Measurements from ENCODE around the gene UBE2K.

UBE2K gene

DNA sequence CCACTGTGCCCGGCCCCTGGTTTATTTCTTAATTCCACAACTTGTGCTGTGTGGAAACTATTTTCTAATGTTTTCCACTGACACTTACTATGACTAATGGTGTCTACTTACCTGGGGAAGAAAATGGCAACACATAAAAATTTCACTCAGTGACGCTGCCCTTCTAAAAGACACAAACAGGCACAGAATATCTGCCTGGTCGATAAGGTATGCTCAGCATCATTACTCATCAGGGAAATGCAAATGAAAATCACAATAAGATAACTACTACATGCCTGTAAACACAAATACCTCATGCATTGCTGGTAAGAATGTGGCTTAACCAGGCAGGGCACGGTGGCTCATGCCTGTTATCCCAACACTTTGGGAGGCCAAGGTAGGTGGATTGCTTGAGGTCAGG is 61.6 kb downstream of the UBE2K start:
- ChIA-PET POLR2A (no interaction called here), CTCF (no interaction called here)
- H3K27ac ChIP-seq (ENCODE audit: extremely low read depth, low read depth, low read length): no peak overlapping the region
- H3K4me3 ChIP-seq (ENCODE audit: low read depth, low read length): no peak overlapping the region
- TF ChIP-seq, protein P1, sequence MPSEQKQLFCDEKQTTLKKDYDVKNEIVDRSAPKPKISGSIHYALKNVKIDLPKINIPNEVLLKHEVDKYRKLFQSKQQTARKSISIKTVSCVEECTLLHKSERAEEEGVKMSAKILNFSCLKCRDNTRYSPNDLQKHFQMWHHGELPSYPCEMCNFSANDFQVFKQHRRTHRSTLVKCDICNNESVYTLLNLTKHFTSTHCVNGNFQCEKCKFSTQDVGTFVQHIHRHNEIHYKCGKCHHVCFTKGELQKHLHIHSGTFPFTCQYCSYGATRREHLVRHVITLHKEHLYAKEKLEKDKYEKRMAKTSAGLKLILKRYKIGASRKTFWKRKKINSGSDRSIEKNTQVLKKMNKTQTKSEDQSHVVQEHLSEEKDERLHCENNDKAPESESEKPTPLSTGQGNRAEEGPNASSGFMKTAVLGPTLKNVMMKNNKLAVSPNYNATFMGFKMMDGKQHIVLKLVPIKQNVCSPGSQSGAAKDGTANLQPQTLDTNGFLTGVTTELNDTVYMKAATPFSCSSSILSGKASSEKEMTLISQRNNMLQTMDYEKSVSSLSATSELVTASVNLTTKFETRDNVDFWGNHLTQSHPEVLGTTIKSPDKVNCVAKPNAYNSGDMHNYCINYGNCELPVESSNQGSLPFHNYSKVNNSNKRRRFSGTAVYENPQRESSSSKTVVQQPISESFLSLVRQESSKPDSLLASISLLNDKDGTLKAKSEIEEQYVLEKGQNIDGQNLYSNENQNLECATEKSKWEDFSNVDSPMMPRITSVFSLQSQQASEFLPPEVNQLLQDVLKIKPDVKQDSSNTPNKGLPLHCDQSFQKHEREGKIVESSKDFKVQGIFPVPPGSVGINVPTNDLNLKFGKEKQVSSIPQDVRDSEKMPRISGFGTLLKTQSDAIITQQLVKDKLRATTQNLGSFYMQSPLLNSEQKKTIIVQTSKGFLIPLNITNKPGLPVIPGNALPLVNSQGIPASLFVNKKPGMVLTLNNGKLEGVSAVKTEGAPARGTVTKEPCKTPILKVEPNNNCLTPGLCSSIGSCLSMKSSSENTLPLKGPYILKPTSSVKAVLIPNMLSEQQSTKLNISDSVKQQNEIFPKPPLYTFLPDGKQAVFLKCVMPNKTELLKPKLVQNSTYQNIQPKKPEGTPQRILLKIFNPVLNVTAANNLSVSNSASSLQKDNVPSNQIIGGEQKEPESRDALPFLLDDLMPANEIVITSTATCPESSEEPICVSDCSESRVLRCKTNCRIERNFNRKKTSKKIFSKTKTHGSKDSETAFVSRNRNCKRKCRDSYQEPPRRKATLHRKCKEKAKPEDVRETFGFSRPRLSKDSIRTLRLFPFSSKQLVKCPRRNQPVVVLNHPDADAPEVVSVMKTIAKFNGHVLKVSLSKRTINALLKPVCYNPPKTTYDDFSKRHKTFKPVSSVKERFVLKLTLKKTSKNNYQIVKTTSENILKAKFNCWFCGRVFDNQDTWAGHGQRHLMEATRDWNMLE (tag by site-specific recombination; conservative IDR thresholded peaks at IDR 0.05; ENCODE audit: low read depth): no peak
- TF ChIP-seq ZNF10 (tag by site-specific recombination; IDR thresholded peaks at IDR 0.05) (no peak), ZNF433 (tag by site-specific recombination; IDR thresholded peaks at IDR 0.05; ENCODE audit: low read depth) (no peak), ZNF785 (tag by site-specific recombination; IDR thresholded peaks at IDR 0.05) (no peak), ZXDB (tag by site-specific recombination; IDR thresholded peaks at IDR 0.05) (no peak), ZNF629 (tag by site-specific recombination; IDR thresholded peaks at IDR 0.05) (no peak), ZNF521 (tag by site-specific recombination; IDR thresholded peaks at IDR 0.05) (no peak), ZFP41 (tag by site-specific recombination; IDR thresholded peaks at IDR 0.05; ENCODE audit: borderline replicate concordance) (no peak), KLF9 (tag by site-specific recombination; IDR thresholded peaks at IDR 0.05; ENCODE audit: low read depth) (no peak)
- TF ChIP-seq, protein P2, sequence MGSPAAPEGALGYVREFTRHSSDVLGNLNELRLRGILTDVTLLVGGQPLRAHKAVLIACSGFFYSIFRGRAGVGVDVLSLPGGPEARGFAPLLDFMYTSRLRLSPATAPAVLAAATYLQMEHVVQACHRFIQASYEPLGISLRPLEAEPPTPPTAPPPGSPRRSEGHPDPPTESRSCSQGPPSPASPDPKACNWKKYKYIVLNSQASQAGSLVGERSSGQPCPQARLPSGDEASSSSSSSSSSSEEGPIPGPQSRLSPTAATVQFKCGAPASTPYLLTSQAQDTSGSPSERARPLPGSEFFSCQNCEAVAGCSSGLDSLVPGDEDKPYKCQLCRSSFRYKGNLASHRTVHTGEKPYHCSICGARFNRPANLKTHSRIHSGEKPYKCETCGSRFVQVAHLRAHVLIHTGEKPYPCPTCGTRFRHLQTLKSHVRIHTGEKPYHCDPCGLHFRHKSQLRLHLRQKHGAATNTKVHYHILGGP (tag by site-specific recombination; IDR thresholded peaks at IDR 0.05): no peak
- TF ChIP-seq, protein P3, sequence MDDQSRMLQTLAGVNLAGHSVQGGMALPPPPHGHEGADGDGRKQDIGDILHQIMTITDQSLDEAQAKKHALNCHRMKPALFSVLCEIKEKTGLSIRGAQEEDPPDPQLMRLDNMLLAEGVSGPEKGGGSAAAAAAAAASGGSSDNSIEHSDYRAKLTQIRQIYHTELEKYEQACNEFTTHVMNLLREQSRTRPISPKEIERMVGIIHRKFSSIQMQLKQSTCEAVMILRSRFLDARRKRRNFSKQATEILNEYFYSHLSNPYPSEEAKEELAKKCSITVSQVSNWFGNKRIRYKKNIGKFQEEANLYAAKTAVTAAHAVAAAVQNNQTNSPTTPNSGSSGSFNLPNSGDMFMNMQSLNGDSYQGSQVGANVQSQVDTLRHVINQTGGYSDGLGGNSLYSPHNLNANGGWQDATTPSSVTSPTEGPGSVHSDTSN (CRISPR knock-in tag; IDR thresholded peaks at IDR 0.05): no peak
- H3K36me3 ChIP-seq (ENCODE audit: control insufficient read depth in 2 of 2, insufficient read depth in 1 of 2, low read length in 2 of 2): peaks cover 17 to 61% of the 10 kb centered on the region in 2 experiments; a peak in 2 of 3 replicates
- H3K4me1 ChIP-seq (ENCODE audit: control insufficient read depth, insufficient read depth, low read length): no peaks in the 10 kb centered on the region
- no peaks in the 10 kb centered on the region for H3K9me3 ChIP-seq (ENCODE audit: control insufficient read depth, insufficient read depth, low read depth, low read length)

DNA sequence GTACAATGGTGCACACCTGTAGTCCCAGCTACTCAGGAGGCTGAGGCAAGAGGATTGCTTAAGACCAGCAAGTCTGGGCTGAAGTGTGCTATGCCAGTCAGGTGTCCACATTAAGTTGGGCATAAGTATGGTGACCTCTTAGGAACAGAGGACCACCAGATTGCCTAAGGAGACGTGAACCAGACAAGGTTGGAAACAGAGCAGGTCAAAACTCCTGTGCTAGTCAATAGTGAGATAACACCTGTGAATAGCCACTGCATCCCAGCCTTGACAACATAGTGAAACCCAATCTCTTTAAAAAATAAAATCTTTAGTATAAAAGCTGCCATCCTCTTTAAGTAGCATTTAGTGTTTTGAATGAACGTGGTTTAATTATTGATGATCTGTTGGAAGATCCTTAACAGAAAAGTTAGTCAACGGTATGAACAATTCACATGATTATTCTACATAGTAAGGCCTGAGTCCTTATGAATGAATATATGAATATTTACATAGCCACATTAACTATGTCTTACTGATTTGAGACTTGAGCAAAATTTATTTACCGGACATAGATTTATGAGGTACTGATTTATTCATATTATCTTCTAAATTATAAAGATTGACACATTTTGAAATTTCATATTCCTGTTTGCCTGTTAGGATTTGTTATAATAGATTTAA is 63.2 kb downstream of the UBE2K start:
- Histone ChIP-seq H3K9me3 (ENCODE audit: control insufficient read depth, insufficient read depth, low read depth, low read length) (no peaks in the 10 kb centered on the region), H3K4me1 (ENCODE audit: control insufficient read depth, insufficient read depth, low read length) (no peaks in the 10 kb centered on the region), H3K27ac (ENCODE audit: extremely low read depth, low read depth, low read length) (no peak overlapping the region), H3K4me3 (ENCODE audit: low read depth, low read length) (no peak overlapping the region), H3K36me3 (ENCODE audit: control insufficient read depth in 2 of 2, insufficient read depth in 1 of 2, low read length in 2 of 2) (peaks cover 17 to 61% of the 10 kb centered on the region in 2 experiments; a peak in 2 of 3 replicates)
- POLR2A ChIA-PET: no interaction called here
- CTCF ChIA-PET: no interaction called here
- TF ChIP-seq ZNF37A (tag by site-specific recombination; IDR thresholded peaks at IDR 0.05) (no peak), ZNF211 (tag by site-specific recombination; IDR thresholded peaks at IDR 0.05; ENCODE audit: low read depth) (no peak), IKZF3 (tag by site-specific recombination; IDR thresholded peaks at IDR 0.05) (no peak), ZFP69B (tag by site-specific recombination; IDR thresholded peaks at IDR 0.05) (no peak), ZNF157 (tag by site-specific recombination; IDR thresholded peaks at IDR 0.05) (no peak)
- TF ChIP-seq, protein P4, sequence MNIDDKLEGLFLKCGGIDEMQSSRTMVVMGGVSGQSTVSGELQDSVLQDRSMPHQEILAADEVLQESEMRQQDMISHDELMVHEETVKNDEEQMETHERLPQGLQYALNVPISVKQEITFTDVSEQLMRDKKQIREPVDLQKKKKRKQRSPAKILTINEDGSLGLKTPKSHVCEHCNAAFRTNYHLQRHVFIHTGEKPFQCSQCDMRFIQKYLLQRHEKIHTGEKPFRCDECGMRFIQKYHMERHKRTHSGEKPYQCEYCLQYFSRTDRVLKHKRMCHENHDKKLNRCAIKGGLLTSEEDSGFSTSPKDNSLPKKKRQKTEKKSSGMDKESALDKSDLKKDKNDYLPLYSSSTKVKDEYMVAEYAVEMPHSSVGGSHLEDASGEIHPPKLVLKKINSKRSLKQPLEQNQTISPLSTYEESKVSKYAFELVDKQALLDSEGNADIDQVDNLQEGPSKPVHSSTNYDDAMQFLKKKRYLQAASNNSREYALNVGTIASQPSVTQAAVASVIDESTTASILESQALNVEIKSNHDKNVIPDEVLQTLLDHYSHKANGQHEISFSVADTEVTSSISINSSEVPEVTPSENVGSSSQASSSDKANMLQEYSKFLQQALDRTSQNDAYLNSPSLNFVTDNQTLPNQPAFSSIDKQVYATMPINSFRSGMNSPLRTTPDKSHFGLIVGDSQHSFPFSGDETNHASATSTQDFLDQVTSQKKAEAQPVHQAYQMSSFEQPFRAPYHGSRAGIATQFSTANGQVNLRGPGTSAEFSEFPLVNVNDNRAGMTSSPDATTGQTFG (tag by site-specific recombination; IDR thresholded peaks at IDR 0.05; ENCODE audit: borderline replicate concordance): no peak
- TF ChIP-seq, protein P5, sequence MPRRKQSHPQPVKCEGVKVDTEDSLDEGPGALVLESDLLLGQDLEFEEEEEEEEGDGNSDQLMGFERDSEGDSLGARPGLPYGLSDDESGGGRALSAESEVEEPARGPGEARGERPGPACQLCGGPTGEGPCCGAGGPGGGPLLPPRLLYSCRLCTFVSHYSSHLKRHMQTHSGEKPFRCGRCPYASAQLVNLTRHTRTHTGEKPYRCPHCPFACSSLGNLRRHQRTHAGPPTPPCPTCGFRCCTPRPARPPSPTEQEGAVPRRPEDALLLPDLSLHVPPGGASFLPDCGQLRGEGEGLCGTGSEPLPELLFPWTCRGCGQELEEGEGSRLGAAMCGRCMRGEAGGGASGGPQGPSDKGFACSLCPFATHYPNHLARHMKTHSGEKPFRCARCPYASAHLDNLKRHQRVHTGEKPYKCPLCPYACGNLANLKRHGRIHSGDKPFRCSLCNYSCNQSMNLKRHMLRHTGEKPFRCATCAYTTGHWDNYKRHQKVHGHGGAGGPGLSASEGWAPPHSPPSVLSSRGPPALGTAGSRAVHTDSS (tag by site-specific recombination; IDR thresholded peaks at IDR 0.05): no peak
- TF ChIP-seq, protein P6, sequence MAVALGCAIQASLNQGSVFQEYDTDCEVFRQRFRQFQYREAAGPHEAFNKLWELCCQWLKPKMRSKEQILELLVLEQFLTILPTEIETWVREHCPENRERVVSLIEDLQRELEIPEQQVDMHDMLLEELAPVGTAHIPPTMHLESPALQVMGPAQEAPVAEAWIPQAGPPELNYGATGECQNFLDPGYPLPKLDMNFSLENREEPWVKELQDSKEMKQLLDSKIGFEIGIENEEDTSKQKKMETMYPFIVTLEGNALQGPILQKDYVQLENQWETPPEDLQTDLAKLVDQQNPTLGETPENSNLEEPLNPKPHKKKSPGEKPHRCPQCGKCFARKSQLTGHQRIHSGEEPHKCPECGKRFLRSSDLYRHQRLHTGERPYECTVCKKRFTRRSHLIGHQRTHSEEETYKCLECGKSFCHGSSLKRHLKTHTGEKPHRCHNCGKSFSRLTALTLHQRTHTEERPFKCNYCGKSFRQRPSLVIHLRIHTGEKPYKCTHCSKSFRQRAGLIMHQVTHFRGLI (tag by site-specific recombination; IDR thresholded peaks at IDR 0.05): no peak

Data from HEK293 (cell line).